ENCODE results near the gene PLEKHA6. TPM values are rescaled to one million over a fixed set of nuclear protein-coding genes. Genes with fewer than 3 reads are reported as not detected.

Gene PLEKHA6
- total and polyA plus RNA-seq, 2 of the 4 experiments (the other 2 are of a cell fraction) = 8.2 to 19.9 TPM

DNA sequence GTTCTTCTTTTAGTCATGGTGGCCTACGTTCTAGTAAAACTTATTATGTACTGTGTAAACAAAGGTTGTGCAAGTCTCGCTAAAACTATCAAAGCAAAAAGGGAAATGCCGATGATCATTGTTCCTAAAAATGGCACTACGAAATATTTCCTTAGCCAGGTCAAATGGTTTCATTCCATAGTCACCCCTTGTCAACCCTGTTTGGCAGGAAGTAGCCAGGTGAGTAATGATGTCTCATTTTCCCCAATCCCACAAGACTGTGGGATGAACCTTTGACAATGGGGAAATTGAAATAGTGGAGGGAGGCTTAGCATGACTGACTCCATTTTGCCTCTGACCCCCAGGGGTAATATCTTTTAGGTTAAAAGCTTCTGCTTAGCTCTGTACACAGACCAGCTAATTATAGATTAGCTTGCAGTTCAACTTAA, 188.0 kb downstream of the PLEKHA6 start:
- no peak overlapping the region for H3K56ac ChIP-seq (ENCODE audit: extremely low read depth, insufficient read depth, low read length)
- ATAC-seq (ENCODE audit: low read depth) = no peak; the same call in none of the 2 replicates
- peak overlapping the region; percentile 98; the same call in 1 of the 2 replicates for H2BK120ac ChIP-seq (ENCODE audit: low read depth, low read length)
- H4K5ac ChIP-seq (ENCODE audit: low read depth, low read length) = 0 out of 2 replicates have a peak overlapping the region, but pooled peaks have one; percentile 44
- H3K14ac ChIP-seq (replicated peaks; ENCODE audit: low read depth, low read length) = no peak overlapping the region; the same call in 1 of the 2 replicates
- ChIA-PET CTCF (interaction anchor here (0.6 to 2.7 kb wide), 4 partner anchors 9 to 35 kb away, joined by 3 to 10 read pairs (median 4); no protein-coding TSS in a partner anchor), POLR2A (ENCODE audit: unreplicated experiment) (no interaction called here)
- DNase-seq = peak; percentile 86
- dilution Hi-C loops (cut with HindIII; ENCODE audit: low sequenced_read_pairs, unreplicated experiment) (loop anchor here (25.0 kb wide), 1 partner anchor 216 kb away; no protein-coding TSS in a partner anchor), intact Hi-C loops (cut with micrococcal nuclease) (no loop called here), in situ Hi-C loops (cut with MboI; ENCODE audit: low sequenced_read_pairs) (no loop called here)
- no peak overlapping the region for H2AFZ ChIP-seq (replicated peaks; ENCODE audit: low read length, poor library complexity)
- no peak overlapping the region; the same call in 1 of the 2 replicates for H3K23ac ChIP-seq (ENCODE audit: low read depth, low read length)
- peak overlapping the region; percentile 79 to 86; a peak in 1 of 4 replicates for H4K8ac ChIP-seq (ENCODE audit: low read depth in 2 of 2, low read length in 2 of 2)
- no peak overlapping the region for H2BK15ac ChIP-seq (ENCODE audit: low read depth, low read length)
- H2BK20ac ChIP-seq (ENCODE audit: low read depth, low read length) = no peak overlapping the region; the same call in 1 of the 2 replicates
- H3K4ac ChIP-seq (ENCODE audit: low read depth, low read length) = no peak overlapping the region
- no peak overlapping the region for H3K4me3 ChIP-seq (ENCODE audit: insufficient read depth, low read depth, low read length)
- peaks cover 4% of the 10 kb centered on the region; the same call in 1 of the 2 replicates for H3K4me1 ChIP-seq (ENCODE audit: control insufficient read depth, insufficient read depth, low read length)
- 0 out of 4 replicates have a peak, but pooled peaks cover 0 to 3% of the 10 kb centered on the region in 2 experiments for H3K79me1 ChIP-seq (ENCODE audit: low read depth in 1 of 2, low read length in 2 of 2)
- no peak overlapping the region for H4K91ac ChIP-seq (ENCODE audit: insufficient read depth, low read depth, low read length)
- H3K4me2 ChIP-seq (ENCODE audit: low read depth, low read length) = no peak overlapping the region
- no peaks in the 10 kb centered on the region for H3K27me3 ChIP-seq (ENCODE audit: control insufficient read depth, insufficient read depth, low read length)
- TF ChIP-seq, protein P1, sequence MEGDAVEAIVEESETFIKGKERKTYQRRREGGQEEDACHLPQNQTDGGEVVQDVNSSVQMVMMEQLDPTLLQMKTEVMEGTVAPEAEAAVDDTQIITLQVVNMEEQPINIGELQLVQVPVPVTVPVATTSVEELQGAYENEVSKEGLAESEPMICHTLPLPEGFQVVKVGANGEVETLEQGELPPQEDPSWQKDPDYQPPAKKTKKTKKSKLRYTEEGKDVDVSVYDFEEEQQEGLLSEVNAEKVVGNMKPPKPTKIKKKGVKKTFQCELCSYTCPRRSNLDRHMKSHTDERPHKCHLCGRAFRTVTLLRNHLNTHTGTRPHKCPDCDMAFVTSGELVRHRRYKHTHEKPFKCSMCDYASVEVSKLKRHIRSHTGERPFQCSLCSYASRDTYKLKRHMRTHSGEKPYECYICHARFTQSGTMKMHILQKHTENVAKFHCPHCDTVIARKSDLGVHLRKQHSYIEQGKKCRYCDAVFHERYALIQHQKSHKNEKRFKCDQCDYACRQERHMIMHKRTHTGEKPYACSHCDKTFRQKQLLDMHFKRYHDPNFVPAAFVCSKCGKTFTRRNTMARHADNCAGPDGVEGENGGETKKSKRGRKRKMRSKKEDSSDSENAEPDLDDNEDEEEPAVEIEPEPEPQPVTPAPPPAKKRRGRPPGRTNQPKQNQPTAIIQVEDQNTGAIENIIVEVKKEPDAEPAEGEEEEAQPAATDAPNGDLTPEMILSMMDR (conservative IDR thresholded peaks at IDR 0.05; ENCODE audit: low read depth, low read length) = no peak
- peak; percentile 96 for TF ChIP-seq CEBPB (IDR thresholded peaks at IDR 0.05; ENCODE audit: low read depth, low read length)
- TF ChIP-seq MAZ (IDR thresholded peaks at IDR 0.05; ENCODE audit: borderline replicate concordance, low read depth, low read length) = 0 out of 2 replicates have a peak, but pooled peaks have one; percentile 10
- no peaks in the 10 kb centered on the region; the same call in 1 of the 2 replicates for H3K9me3 ChIP-seq (ENCODE audit: control insufficient read depth, insufficient read depth, low read length)
- BruUV-seq (replicated peaks) = no TSS peak
- peaks cover 7% of the 10 kb centered on the region for H3K9me1 ChIP-seq (ENCODE audit: insufficient read depth, low read length)
- H2AK9ac ChIP-seq (replicated peaks; ENCODE audit: low read depth, low read length, poor library complexity) = no peak overlapping the region
- no peaks in the 10 kb centered on the region for H4K20me1 ChIP-seq (ENCODE audit: insufficient read depth, low read length)
- H3K36me3 ChIP-seq (ENCODE audit: control insufficient read depth, insufficient read depth, low read length) = no peaks in the 10 kb centered on the region
- no CpG with 5 or more reads among the region's 4 CpGs for WGBS, 2 experiments (ENCODE audit: extremely low coverage in 2 of 2, insufficient read length in 1 of 2)
- H3K18ac ChIP-seq (ENCODE audit: low read depth, low read length) = no peak overlapping the region; the same call in 1 of the 2 replicates
- H2AK5ac ChIP-seq (ENCODE audit: low read depth, low read length) = no peak overlapping the region
- H2BK5ac ChIP-seq (ENCODE audit: low read depth, low read length, poor library complexity, severe bottlenecking) = peak overlapping the region; percentile 87
- H3K9ac ChIP-seq (ENCODE audit: low read depth, low read length) = no peak overlapping the region
- H3K27ac ChIP-seq (ENCODE audit: insufficient read depth, low read length) = no peak overlapping the region

Data from IMR-90 (cell line).